H1 (cell line): Measurements from ENCODE around the gene MYL5. TPM values are rescaled to one million over a fixed set of nuclear protein-coding genes. Genes with fewer than 3 reads are reported as not detected.

Source experiments
- CTCF ChIA-PET: fragments of 300-600 bp; sonication (Branson Sonifier 250); formaldehyde crosslinking; loops from one replicate; lab custom pipeline; 2021; ENCODE audit not compliant: partially characterized antibody; lab: Charles Lee
- POLR2A ChIA-PET: fragments of 300-600 bp; sonication (Branson Sonifier 250); formaldehyde crosslinking; loops from one replicate; lab custom pipeline; 2021; ENCODE audit warnings: inconsistent platforms; ENCODE audit not compliant: partially characterized antibody; lab: Charles Lee
- DNase-seq, 2 experiments: peaks; one replicate each; pipeline versions ENCODE4 v3.0.0 to v3.0.0-alpha.2; 2010 to 2022; ENCODE audit warnings: low spot score in 2 of 2, low read depth in 1 of 2, mixed read lengths in 1 of 2
- FAIRE-seq: peaks from 2 replicates; lab custom pipeline; 2011; peaks lifted over from hg19 to GRCh38; lab: Jason Lieb, UNC
- H2AFZ ChIP-seq: 2 replicates; pipeline ENCODE4 v1.8.1; 2012; ENCODE audit warnings: low read length, inconsistent platforms
- H2AK5ac ChIP-seq: 2 replicates; pipeline ENCODE4 v1.6.1; 2013; ENCODE audit warnings: low read depth, low read length
- H2BK120ac ChIP-seq: replicated peaks from 2 replicates; pipeline ENCODE3; 2013; ENCODE audit warnings: low read depth, low read length, inconsistent platforms
- H2BK12ac ChIP-seq: 2 replicates; pipeline ENCODE4 v1.6.1; 2013; ENCODE audit warnings: low read depth, low read length
- H2BK15ac ChIP-seq: 2 replicates; pipeline ENCODE4 v1.6.1; 2013; ENCODE audit warnings: low read length
- H2BK20ac ChIP-seq: 2 replicates; pipeline ENCODE4 v1.6.1; 2013; ENCODE audit warnings: low read length
- H2BK5ac ChIP-seq: 2 replicates; pipeline ENCODE4 v1.6.1; 2013; ENCODE audit warnings: low read depth, low read length
- H3K14ac ChIP-seq: 2 replicates; pipeline ENCODE4 v1.6.1; 2013; ENCODE audit warnings: inconsistent platforms; ENCODE audit not compliant: insufficient read length
- H3K18ac ChIP-seq: 2 replicates; pipeline ENCODE4 v1.6.1; 2013; ENCODE audit warnings: low read length; ENCODE audit errors: extremely low read depth
- H3K23ac ChIP-seq: 2 replicates; pipeline ENCODE4 v1.6.1; 2013; ENCODE audit warnings: inconsistent platforms; ENCODE audit not compliant: insufficient read length
- H3K23me2 ChIP-seq: 2 replicates; pipeline ENCODE4 v1.6.1; 2013; ENCODE audit warnings: low read depth, low read length
- H3K27ac ChIP-seq: 2 replicates; pipeline ENCODE4 v1.6.1; 2011; ENCODE audit warnings: low read depth, low read length, inconsistent platforms
- H3K27me3 ChIP-seq, 4 experiments: replicated peaks in 1 of 4; 1 replicate in 1 of 4; 2 replicates in 3 of 4; pipeline versions ENCODE4 v1.6.1 to v1.8.1; 2011 to 2013; ENCODE audit warnings: low read length in 3 of 4, mild to moderate bottlenecking in 3 of 4, inconsistent platforms in 2 of 4, mixed read lengths in 2 of 4, moderate library complexity in 1 of 4; ENCODE audit not compliant: control insufficient read depth in 3 of 4, insufficient read depth in 3 of 4; ENCODE audit errors: extremely low read depth in 1 of 4
- H3K36me3 ChIP-seq, 4 experiments: 2 replicates each; pipeline versions ENCODE4 v1.6.1 to v1.8.1; 2011 to 2013; ENCODE audit warnings: mild to moderate bottlenecking in 4 of 4, low read length in 3 of 4, moderate library complexity in 2 of 4, control low read depth in 1 of 4, inconsistent platforms in 1 of 4; ENCODE audit not compliant: insufficient read depth in 4 of 4, control insufficient read depth in 2 of 4
- H3K4ac ChIP-seq: replicated peaks from 2 replicates; pipeline ENCODE3; 2013; ENCODE audit warnings: low read length, low read depth, mixed read lengths, inconsistent platforms; ENCODE audit not compliant: insufficient read length
- H3K4me1 ChIP-seq, 4 experiments: replicated peaks in 1 of 4; 1 replicate in 1 of 4; 2 replicates in 3 of 4; pipeline versions ENCODE4 v1.6.1 to v1.8.1; 2011 to 2013; ENCODE audit warnings: low read length in 3 of 4, inconsistent platforms in 2 of 4, mixed read lengths in 1 of 4; ENCODE audit not compliant: insufficient read depth in 4 of 4, control insufficient read depth in 3 of 4
- H3K4me2 ChIP-seq, 2 experiments: 2 replicates each; pipeline versions ENCODE4 v1.6.1 to v1.8.1; 2011 to 2013; ENCODE audit warnings: low read depth in 2 of 2, low read length in 2 of 2, control low read depth in 1 of 2, inconsistent platforms in 1 of 2, mild to moderate bottlenecking in 1 of 2; ENCODE audit not compliant: insufficient read depth in 1 of 2
- H3K4me3 ChIP-seq, 4 experiments: fragments of 200-600, 300-600 bp in 1 of 4; sonication (generic), shearing (Covaris generic), sonication (Bioruptor Twin) in 1 of 4; 2 replicates each; pipeline versions ENCODE4 v1.5.1 to v1.8.1; 2011 to 2016; ENCODE audit warnings: low read length in 4 of 4, low read depth in 3 of 4, control low read depth in 2 of 4, inconsistent platforms in 2 of 4, mild to moderate bottlenecking in 2 of 4, mixed read lengths in 1 of 4, moderate library complexity in 1 of 4; ENCODE audit not compliant: insufficient read depth in 2 of 4; ENCODE audit errors: extremely low read depth in 1 of 4
- H3K56ac ChIP-seq: replicated peaks from 2 replicates; pipeline ENCODE3; 2013; ENCODE audit warnings: low read depth, mild to moderate bottlenecking, mixed read lengths, low read length, inconsistent platforms; ENCODE audit not compliant: insufficient read length
- H3K79me1 ChIP-seq: 2 replicates; pipeline ENCODE4 v1.6.1; 2013; ENCODE audit warnings: low read depth, low read length, control low read depth
- H3K79me2 ChIP-seq, 2 experiments: 2 replicates each; pipeline versions ENCODE4 v1.6.1 to v1.8.1; 2012 to 2013; ENCODE audit warnings: low read length in 2 of 2, mild to moderate bottlenecking in 2 of 2, inconsistent platforms in 1 of 2; ENCODE audit not compliant: insufficient read depth in 2 of 2, control insufficient read depth in 1 of 2
- H3K9ac ChIP-seq, 4 experiments: replicated peaks in 1 of 4; 1 replicate in 1 of 4; 2 replicates in 3 of 4; pipeline versions ENCODE4 v1.6.1 to v1.8.1; 2011 to 2013; ENCODE audit warnings: low read depth in 3 of 4, low read length in 3 of 4, control low read depth in 2 of 4, mild to moderate bottlenecking in 2 of 4, moderate library complexity in 2 of 4, inconsistent platforms in 1 of 4; ENCODE audit errors: extremely low read depth in 1 of 4
- H3K9me3 ChIP-seq, 2 experiments: 2 replicates each; pipeline versions ENCODE4 v1.6.1 to v1.8.1; 2012 to 2013; ENCODE audit warnings: mild to moderate bottlenecking in 2 of 2, moderate library complexity in 2 of 2, control low read depth in 1 of 2, inconsistent platforms in 1 of 2, low read depth in 1 of 2, low read length in 1 of 2, mixed read lengths in 1 of 2; ENCODE audit not compliant: insufficient read depth in 2 of 2
- H4K20me1 ChIP-seq, 2 experiments: replicated peaks in 1 of 2; 2 replicates each; pipeline versions ENCODE3 to v1.8.1; 2011 to 2013; ENCODE audit warnings: inconsistent platforms in 2 of 2, low read length in 2 of 2, mild to moderate bottlenecking in 1 of 2; ENCODE audit not compliant: insufficient read depth in 2 of 2, control insufficient read depth in 1 of 2
- H4K5ac ChIP-seq: 2 replicates; pipeline ENCODE4 v1.6.1; 2013; ENCODE audit warnings: low read length, low read depth, mixed read lengths, inconsistent platforms; ENCODE audit not compliant: insufficient read length
- H4K8ac ChIP-seq: 2 replicates; pipeline ENCODE4 v1.8.0; 2013; ENCODE audit warnings: mild to moderate bottlenecking, moderate library complexity, low read length, inconsistent platforms; ENCODE audit not compliant: insufficient read depth; ENCODE audit errors: extremely low read depth
- H4K91ac ChIP-seq: replicated peaks from 2 replicates; pipeline ENCODE3; 2013; ENCODE audit warnings: low read length, mixed read lengths, inconsistent platforms; ENCODE audit not compliant: insufficient read length
- CBX5 ChIP-seq: fragments of 300-800, 300-1000 bp; sonication (generic); IDR thresholded peaks from 2 replicates; pipeline ENCODE4 v1.7.1; 2016; ENCODE audit warnings: antibody characterized with exemption, low read length, low read depth
- CEBPB ChIP-seq: IDR thresholded peaks from 2 replicates; pipeline ENCODE4 v1.6.1; 2012; ENCODE audit warnings: low read depth, low read length
- EP300 ChIP-seq, 2 experiments: IDR thresholded peaks; 1 replicate in 1 of 2; 2 replicates in 1 of 2; pipeline ENCODE4 v1.6.1; 2011 to 2012; ENCODE audit warnings: low read depth in 2 of 2, low read length in 2 of 2, mild to moderate bottlenecking in 2 of 2, borderline replicate concordance in 1 of 2, inconsistent platforms in 1 of 2, moderate library complexity in 1 of 2
- HDAC2 ChIP-seq, 2 experiments: fragments of 300-600 bp in 1 of 2; sonication (generic) in 1 of 2; IDR thresholded peaks; 2 replicates each; pipeline ENCODE4 v1.6.1; 2011 to 2012; ENCODE audit warnings: low read depth in 2 of 2, low read length in 2 of 2, mild to moderate bottlenecking in 2 of 2, moderate library complexity in 2 of 2, borderline replicate concordance in 1 of 2, inconsistent platforms in 1 of 2
- POLR2AphosphoS5 ChIP-seq: IDR thresholded peaks from 2 replicates; pipeline ENCODE4 v1.6.1; 2011; ENCODE audit warnings: low read depth, low read length
- TCF12 ChIP-seq: IDR thresholded peaks from 2 replicates; pipeline ENCODE4 v1.6.1; 2011; ENCODE audit warnings: low read depth, mild to moderate bottlenecking, low read length
- YY1 ChIP-seq: IDR thresholded peaks from 2 replicates; pipeline ENCODE4 v1.6.1; 2011; ENCODE audit warnings: low read depth, mild to moderate bottlenecking, low read length
- WGBS, 2 experiments: shearing (Covaris generic) in 1 of 2; methylation state at CpG; one replicate each; pipeline versions ENCODE4 v1.1.6 to v1.1.7; 2013 to 2015; ENCODE audit warnings: low lambda C conversion rate in 2 of 2, mixed read lengths in 2 of 2, inconsistent platforms in 1 of 2, low coverage in 1 of 2, missing lambda C conversion rate in 1 of 2; ENCODE audit not compliant: insufficient replicate concordance in 2 of 2, insufficient coverage in 1 of 2, insufficient read length in 1 of 2; ENCODE audit errors: extremely low coverage in 1 of 2, missing lambda C conversion rate in 1 of 2; 5-methylcytosine and 5-hydroxymethylcytosine counted together
- polyA plus RNA-seq, 7 experiments: library from polyadenylated mRNA; depleted of rRNA in 3 of 7; stranded (reverse) in 5 of 7; unstranded in 2 of 7; fragments of >200 nt in 5 of 7; fragments of 200-250 nt in 2 of 7; gene quantifications; 1 replicate in 5 of 7; 2 replicates in 1 of 7; 4 replicates in 1 of 7; pipeline versions ENCODE4 v1.2.1 to v1.2.3, GENCODE V29; 2011 to 2013; ENCODE audit warnings: missing spikeins in 2 of 7, mixed read lengths in 2 of 7
- total RNA-seq: library from RNA; stranded (reverse); fragmentation: NEBNext Ultra II Directional; extraction: Animal tissue kit (Norgen Biotek cat#: 25700); gene quantifications from 2 replicates; pipeline ENCODE4 v1.2.1, GENCODE V29; 2021
- TF ChIP-seq, protein P1 (sequence below), 3 experiments: IDR thresholded peaks; 1 replicate in 2 of 3; 2 replicates in 1 of 3; pipeline versions ENCODE4 v1.5.1 to v1.6.1; 2011; ENCODE audit warnings: low read length in 3 of 3, mild to moderate bottlenecking in 3 of 3, inconsistent platforms in 2 of 3, low read depth in 1 of 3, moderate library complexity in 1 of 3; ENCODE audit not compliant: insufficient read depth in 1 of 3; ENCODE audit errors: control extremely low read depth in 1 of 3

MYL5 gene
- total and polyA plus RNA-seq, 2 of the 8 experiments (the other 6 are each of a cell fraction or from before 2014, with no cell fraction given): 5.7 to 6.8 TPM

- Histone ChIP-seq H3K79me2 (no peaks in the 10 kb centered on the region), H3K4me1 (peaks cover 0 to 24% (median 18%) of the 10 kb centered on the region in 4 experiments; a peak in 6 of 7 replicates), H3K14ac (no peak overlapping the region), H3K9me3 (no peaks in the 10 kb centered on the region), H4K5ac (no peak overlapping the region), H3K36me3 (no peaks in the 10 kb centered on the region), H3K4me3 (no peak overlapping the region), H2BK20ac (no peak overlapping the region), H3K9ac (no peak overlapping the region), H3K27me3 (peaks cover 0 to 4% (median 0%) of the 10 kb centered on the region in 4 experiments; a peak in 1 of 7 replicates), H2AK5ac (no peak overlapping the region), H4K91ac (no peak overlapping the region), H4K20me1 (peaks cover 0 to 9% of the 10 kb centered on the region in 2 experiments), H3K18ac (0 out of 2 replicates have a peak overlapping the region, but pooled peaks have one; percentile 40), H3K23me2 (peaks cover 6% of the 10 kb centered on the region; the same call in 1 of the 2 replicates), H3K27ac (no peak overlapping the region), H4K8ac (no peak overlapping the region)
- POLR2A ChIA-PET: interaction anchor here (0.6 to 2.2 kb wide), 14 partner anchors 9 to 281 kb away, joined by 3 to 9 read pairs (median 3); partner anchors contain the start of genes ATP5ME and MYL5
- 91% methylated on average over 34 of the region's 38 CpGs; no CpG with 5 or more reads in 1 of the 2 experiments for WGBS, 2 experiments
- TF ChIP-seq TCF12 (no peak), EP300 (IDR thresholded peaks at IDR 0.05; ENCODE audit: borderline replicate concordance in 1 of 2, low read depth in 2 of 2, low read length in 2 of 2) (no peak), CBX5 (no peak), HDAC2 (IDR thresholded peaks at IDR 0.05; ENCODE audit: borderline replicate concordance in 1 of 2, low read depth in 2 of 2, low read length in 2 of 2) (no peak), YY1 (no peak), CEBPB (no peak), POLR2AphosphoS5 (no peak)
- TF ChIP-seq, protein P1, sequence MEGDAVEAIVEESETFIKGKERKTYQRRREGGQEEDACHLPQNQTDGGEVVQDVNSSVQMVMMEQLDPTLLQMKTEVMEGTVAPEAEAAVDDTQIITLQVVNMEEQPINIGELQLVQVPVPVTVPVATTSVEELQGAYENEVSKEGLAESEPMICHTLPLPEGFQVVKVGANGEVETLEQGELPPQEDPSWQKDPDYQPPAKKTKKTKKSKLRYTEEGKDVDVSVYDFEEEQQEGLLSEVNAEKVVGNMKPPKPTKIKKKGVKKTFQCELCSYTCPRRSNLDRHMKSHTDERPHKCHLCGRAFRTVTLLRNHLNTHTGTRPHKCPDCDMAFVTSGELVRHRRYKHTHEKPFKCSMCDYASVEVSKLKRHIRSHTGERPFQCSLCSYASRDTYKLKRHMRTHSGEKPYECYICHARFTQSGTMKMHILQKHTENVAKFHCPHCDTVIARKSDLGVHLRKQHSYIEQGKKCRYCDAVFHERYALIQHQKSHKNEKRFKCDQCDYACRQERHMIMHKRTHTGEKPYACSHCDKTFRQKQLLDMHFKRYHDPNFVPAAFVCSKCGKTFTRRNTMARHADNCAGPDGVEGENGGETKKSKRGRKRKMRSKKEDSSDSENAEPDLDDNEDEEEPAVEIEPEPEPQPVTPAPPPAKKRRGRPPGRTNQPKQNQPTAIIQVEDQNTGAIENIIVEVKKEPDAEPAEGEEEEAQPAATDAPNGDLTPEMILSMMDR (IDR thresholded peaks at IDR 0.05; ENCODE audit: control extremely low read depth in 1 of 3, insufficient read depth in 1 of 3, low read depth in 1 of 3, low read length in 3 of 3): no peak
- TF ChIP-seq, all 59 proteins: peak for 0
- Histone ChIP-seq H3K56ac (no peak overlapping the region), H3K4me2 (no peak overlapping the region; a peak in 1 of 4 replicates), H3K4ac (peak overlapping the region; percentile 71), H3K23ac (no peak overlapping the region), H2AFZ (no peak overlapping the region), H2BK5ac (peak overlapping the region; percentile 60; the same call in 1 of the 2 replicates), H2BK12ac (peak overlapping the region; percentile 85; the same call in 1 of the 2 replicates), H3K79me1 (no peaks in the 10 kb centered on the region), H2BK15ac (peak overlapping the region; percentile 90), H2BK120ac (no peak overlapping the region)
- FAIRE-seq (no peak), DNase-seq (no peak)
- CTCF ChIA-PET: interaction anchor here (0.6 to 5.7 kb wide), 11 partner anchors 9 to 94 kb away, joined by 3 to 65 read pairs (median 3); no protein-coding TSS in a partner anchor
Measured at GRCh38 chr4:687048-687970, 13.0 kb downstream of the MYL5 start.
